HG02642 (cell line): ENCODE data around the gene TRIM16.
"Not testable (repeated sequence)": the region's sequence is repeated elsewhere in the genome, so short reads cannot be mapped to it uniquely, and the experiment has no call there.

Experiments
- ATAC-seq: cut with Tn5 transposase; IDR thresholded peaks from one replicate; pipeline ENCODE4 v1.9.1; 2021; ENCODE audit warnings: mild to moderate bottlenecking; ENCODE audit not compliant: unreplicated experiment, poor library complexity

TRIM16 gene

DNA sequence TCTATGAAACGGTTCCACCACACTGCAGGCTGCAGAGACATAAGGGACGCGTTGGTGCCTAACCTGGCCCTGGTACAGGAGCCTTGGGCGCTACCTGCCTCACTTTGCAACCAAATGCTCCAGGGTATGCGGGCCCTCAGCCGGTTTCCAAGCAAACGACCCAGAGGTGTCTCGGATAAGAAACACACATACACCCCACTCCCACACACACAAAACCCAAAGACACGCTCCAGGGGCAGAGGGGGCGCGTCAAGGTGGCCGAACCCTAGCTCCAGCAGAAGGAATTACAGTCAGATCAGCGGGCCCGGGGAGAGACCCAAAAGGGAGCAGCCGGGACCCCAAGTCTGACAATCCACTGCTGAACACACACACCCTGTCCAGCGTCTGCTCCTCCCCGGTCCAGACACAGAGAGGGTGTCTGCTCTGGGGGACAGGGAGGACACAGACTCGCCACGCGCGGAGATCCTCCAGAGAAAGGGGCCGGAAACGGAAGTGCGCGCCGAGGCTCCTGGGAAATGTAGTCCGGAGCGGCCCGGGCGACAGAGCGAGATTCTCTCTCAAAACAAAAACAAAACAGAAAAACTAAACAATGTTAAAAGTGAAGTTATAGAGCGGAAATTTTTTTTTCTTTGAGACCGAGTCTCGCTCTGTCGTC lies at the start of gene TRIM16:
Gene TRIM16, minus strand, starts transcription at position 488 of the 655 bp plus-strand sequence. CDS start 32,702 bp downstream, outside the sequence.
- ATAC-seq, result peak; percentile 97

- not testable (repeated sequence) for ATAC-seq
These were observed 49.2 kb upstream of the TRIM16 start for GRCh38 chr17:15733174-15733789.

- not testable (repeated sequence) for ATAC-seq
These were observed 47.8 kb upstream of the TRIM16 start, which contains the start of gene TBC1D26 for GRCh38 chr17:15731900-15732299. TSS of gene TBC1D26 (plus strand) at chr17:15732283. CDS start at chr17:15735349, 3,066 bp downstream.

DNA sequence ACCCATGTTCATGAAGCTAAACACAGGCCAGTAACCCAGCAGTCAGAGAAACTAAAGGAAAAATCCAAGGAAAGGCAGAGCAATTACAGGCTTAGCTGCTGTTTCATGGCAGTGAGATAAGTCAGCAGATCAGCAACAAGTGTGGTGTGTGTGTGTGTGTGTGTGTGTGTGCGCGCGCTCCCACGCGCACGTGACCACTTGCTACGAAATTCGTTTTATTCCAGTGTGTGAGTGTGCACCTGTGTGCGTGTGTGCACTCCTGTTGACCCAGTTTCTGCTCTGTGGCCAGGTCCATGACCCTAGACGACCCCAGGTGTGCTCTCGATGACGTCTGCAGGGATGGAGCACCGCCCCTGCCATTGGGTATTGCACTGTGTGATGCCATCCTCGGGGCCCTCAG lies 46.4 kb upstream of the TRIM16 start:
- ATAC-seq, result not testable (repeated sequence)

DNA sequence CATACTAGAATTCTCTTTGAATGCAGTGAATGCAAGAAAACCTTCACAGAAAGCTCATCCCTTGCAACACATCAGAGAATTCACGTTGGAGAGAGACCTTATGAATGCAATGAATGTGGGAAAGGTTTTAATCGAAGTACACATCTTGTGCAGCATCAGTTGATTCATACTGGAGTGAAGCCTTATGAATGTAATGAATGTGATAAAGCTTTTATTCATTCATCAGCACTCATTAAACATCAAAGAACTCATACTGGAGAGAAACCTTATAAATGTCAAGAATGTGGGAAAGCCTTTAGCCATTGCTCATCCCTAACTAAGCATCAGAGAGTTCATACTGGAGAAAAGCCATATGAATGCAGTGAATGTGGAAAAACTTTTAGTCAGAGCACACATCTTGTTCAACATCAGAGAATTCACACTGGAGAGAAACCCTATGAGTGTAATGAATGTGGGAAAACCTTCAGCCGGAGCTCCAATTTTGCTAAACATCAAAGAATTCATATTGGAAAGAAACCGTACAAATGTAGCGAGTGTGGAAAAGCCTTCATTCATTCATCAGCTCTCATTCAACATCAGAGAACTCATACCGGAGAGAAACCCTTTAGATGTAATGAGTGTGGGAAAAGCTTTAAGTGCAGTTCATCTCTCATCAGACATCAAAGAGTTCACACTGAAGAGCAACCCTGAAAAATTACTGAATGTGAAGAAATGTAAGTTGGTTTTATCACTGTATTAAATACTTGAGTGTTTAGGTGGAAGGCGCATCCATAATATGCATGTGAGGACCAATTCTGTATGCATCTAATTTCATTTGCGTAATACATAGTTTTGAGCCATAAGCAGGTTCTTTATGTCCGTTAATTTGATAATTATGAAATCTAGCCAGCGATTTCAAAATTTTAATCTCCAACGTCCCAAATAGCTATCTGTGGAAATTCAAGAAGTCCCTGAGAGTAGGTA lies 32.8 kb upstream of the TRIM16 start:
- not testable (repeated sequence) for ATAC-seq

DNA sequence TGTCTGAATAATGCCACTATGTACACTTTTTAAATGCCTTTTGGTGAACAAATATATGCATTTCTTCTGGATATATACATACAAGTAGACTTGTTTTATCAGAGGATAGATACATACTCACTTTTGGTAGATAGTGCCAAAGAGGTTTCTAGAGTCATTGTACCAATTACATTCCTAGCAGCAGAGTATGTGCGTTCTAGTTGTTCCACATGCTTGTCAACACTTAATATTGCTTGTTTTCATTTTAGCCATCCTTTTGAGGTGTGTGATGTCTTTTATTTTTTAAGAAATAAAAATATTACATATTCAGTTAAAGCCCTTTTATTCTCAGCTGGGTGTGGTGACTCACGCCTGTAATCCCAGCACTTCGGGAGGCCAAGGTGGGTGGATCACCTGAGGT lies 24.8 kb upstream of the TRIM16 start:
- not testable (repeated sequence) for ATAC-seq

DNA sequence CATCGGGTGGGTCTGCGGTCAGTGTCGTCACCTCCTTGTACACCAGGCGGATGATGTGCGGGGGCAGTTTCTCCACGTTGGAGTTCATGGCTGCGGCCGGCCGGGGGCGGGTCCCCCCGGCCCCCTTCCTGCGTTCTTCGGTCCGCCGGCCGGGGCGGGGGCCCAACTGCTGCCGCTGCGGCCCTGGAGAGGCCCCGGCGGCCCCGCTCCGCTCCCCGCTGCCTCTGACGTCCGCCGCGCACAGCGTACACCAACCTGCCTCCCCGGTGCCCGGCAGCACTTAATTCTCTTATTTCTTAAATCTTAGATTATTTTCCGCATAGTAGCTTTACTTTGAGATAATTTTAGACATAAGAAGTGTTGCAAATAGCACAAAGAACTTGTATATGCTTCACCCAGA lies 20.7 kb upstream of the TRIM16 start:
- ATAC-seq, result not testable (repeated sequence)

GRCh38 chr17:15704239-15704638 lies 20.1 kb upstream of the TRIM16 start:
- not testable (repeated sequence) for ATAC-seq

DNA sequence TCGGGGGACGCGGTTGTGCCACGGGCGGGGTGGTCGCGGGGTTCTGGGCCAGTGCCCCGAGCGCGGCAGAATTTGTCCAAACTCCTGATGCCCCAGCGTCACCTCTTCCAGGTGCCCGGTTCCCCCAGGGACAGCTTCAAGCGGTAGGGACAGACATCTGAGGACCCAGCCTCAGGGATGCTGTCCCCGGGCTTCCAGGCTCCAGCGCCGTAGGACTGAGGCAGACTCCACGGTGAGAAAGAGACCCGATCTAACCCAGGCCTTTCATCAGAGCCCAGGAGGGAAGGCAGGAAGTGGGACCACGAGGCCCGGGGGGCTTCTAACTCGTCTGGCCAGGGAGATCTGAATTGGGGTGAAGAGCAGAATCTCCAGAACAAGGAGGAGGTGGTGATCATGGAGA lies 15.8 kb upstream of the TRIM16 start:
- peak; percentile 3 for ATAC-seq

DNA sequence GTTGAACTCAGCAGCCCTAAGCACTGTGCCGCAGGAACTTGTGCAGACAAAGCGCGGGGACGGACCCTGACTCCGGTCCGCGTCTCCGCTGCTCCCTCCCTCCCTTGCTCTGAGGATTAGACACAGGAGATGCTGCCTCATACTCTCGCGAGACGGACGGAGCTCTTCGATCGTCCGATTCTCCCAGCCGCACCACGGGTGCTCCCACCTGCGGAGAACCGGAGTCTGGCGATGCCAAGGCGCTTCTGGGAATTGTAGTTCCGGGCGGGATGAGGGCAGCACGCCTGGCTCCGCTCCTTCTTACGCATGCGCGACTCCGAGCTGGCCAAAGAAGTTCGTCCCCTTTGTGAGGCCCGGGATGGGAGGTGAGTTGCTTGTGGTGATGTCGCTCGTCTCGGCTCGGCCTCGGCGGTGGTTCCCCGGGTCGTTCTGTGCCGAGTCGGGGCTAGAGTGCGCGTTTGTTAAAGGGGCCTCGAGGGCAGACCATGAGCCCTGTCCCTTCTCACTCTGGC lies 15.4 kb upstream of the TRIM16 start, which contains the start of gene ZNF286A:
Gene ZNF286A, plus strand, starts transcription at position 340 of the 512 bp plus-strand sequence. CDS start 578 bp downstream, outside the sequence.
- peak; percentile 96 for ATAC-seq

DNA sequence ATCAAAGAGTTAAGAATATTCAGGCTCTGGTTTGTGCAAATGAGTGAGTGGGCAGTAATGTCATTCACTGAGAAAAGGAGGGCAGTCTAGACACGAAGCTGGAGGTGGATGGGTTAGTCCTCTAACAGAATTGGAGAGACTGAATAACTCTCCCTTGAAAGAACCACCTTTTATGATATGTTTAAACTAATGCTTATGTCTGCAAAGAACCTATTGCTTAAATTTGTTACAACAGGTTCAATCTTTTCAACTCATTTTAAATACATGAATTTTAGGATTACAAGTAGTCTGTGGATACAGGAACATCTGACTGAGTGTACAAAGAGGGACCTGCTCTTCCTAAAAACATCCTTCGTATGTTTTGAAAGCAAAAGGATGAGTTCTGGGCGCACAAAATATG lies 14.9 kb upstream of the TRIM16 start:
- not testable (repeated sequence) for ATAC-seq

- not testable (repeated sequence) for ATAC-seq
These were observed 3.4 kb upstream of the TRIM16 start for GRCh38 chr17:15687494-15687893.

GRCh38 chr17:15683135-15683534 lies 976 bp downstream of the TRIM16 start:
- not testable (repeated sequence) for ATAC-seq

- not testable (repeated sequence) for ATAC-seq
These were observed 8.1 kb downstream of the TRIM16 start for GRCh38 chr17:15675991-15676390.

GRCh38 chr17:15674640-15675039 lies 9.5 kb downstream of the TRIM16 start:
- not testable (repeated sequence) for ATAC-seq

DNA sequence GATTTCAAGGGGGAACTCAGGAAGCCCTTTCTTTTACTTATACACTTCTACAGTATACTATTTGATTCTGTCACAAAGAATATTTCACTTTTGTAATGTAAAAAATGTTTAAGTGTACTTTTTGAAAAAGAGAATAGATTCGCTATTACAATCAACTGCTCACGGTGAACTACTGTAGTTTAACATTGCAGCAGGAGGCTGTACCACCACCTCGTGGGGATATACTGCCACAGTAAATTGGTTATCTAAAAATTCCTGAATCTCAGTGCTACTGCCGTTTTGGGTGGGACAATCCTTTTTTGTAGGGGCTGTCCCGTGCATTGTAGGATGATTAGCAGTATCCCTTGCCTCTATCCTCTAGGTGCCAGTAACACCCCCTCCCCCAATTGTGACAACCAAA lies 14.6 kb downstream of the TRIM16 start:
- ATAC-seq, result not testable (repeated sequence)

GRCh38 chr17:15663691-15664090 lies 20.4 kb downstream of the TRIM16 start:
- ATAC-seq, result no peak

GRCh38 chr17:15663176-15663575 lies 20.9 kb downstream of the TRIM16 start:
- no peak for ATAC-seq

GRCh38 chr17:15662681-15663080 lies 21.4 kb downstream of the TRIM16 start:
- ATAC-seq, result no peak

- ATAC-seq, result no peak
These were observed 24.0 kb downstream of the TRIM16 start for GRCh38 chr17:15660077-15660476.
